Neuronal stem cell (in vitro differentiated cells): Measurements from ENCODE around the gene C11orf98.

Experiments
- DNase-seq: peaks from one replicate; pipeline ENCODE4 v3.0.0-alpha.2; 2013; ENCODE audit warnings: low spot score
- H2AFZ ChIP-seq: one replicate; pipeline ENCODE4 v1.6.1; 2013; ENCODE audit warnings: mild to moderate bottlenecking, low read length, inconsistent platforms
- H2AK5ac ChIP-seq: 2 replicates; pipeline ENCODE4 v1.6.1; 2013; ENCODE audit warnings: low read depth, mild to moderate bottlenecking, inconsistent platforms, low read length, moderate library complexity, mixed read lengths
- H2BK120ac ChIP-seq: 2 replicates; pipeline ENCODE4 v1.6.1; 2013; ENCODE audit warnings: low read depth, mild to moderate bottlenecking, inconsistent platforms, low read length, moderate library complexity, mixed read lengths
- H2BK12ac ChIP-seq: one replicate; pipeline ENCODE4 v1.6.1; 2013; ENCODE audit warnings: low read length, inconsistent platforms
- H2BK15ac ChIP-seq: 2 replicates; pipeline ENCODE4 v1.6.1; 2013; ENCODE audit warnings: mild to moderate bottlenecking, low read length, inconsistent platforms, mixed read lengths
- H2BK5ac ChIP-seq: one replicate; pipeline ENCODE4 v1.6.1; 2013; ENCODE audit warnings: inconsistent platforms, mild to moderate bottlenecking, low read length, moderate library complexity
- H3K14ac ChIP-seq: one replicate; pipeline ENCODE4 v1.6.1; 2013; ENCODE audit warnings: low read length, inconsistent platforms
- H3K18ac ChIP-seq: 2 replicates; pipeline ENCODE4 v1.6.1; 2013; ENCODE audit warnings: low read length, inconsistent platforms
- H3K23ac ChIP-seq: 2 replicates; pipeline ENCODE4 v1.6.1; 2013; ENCODE audit warnings: low read depth, mild to moderate bottlenecking, mixed read lengths, low read length, inconsistent platforms; ENCODE audit not compliant: poor library complexity
- H3K27ac ChIP-seq: replicated peaks from 3 replicates; pipeline ENCODE4 v1.5.1; 2013; ENCODE audit warnings: low read length, inconsistent platforms
- H3K27me3 ChIP-seq, 3 experiments: 2 replicates each; pipeline ENCODE4 v1.6.1; 2013; ENCODE audit warnings: low read length in 3 of 3, mild to moderate bottlenecking in 2 of 3, inconsistent platforms in 1 of 3, low read depth in 1 of 3, mixed read lengths in 1 of 3, moderate library complexity in 1 of 3; ENCODE audit not compliant: control insufficient read depth in 3 of 3, insufficient read depth in 3 of 3
- H3K36me3 ChIP-seq, 2 donors: replicated peaks in 1 of 2; 2 replicates each; pipeline ENCODE4 v1.6.1; 2013; ENCODE audit warnings: low read length in 2 of 2; ENCODE audit not compliant: control insufficient read depth in 2 of 2, insufficient read depth in 2 of 2
- H3K4ac ChIP-seq: 2 replicates; pipeline ENCODE4 v1.6.1; 2013; ENCODE audit warnings: inconsistent platforms, mild to moderate bottlenecking, low read length, moderate library complexity
- H3K4me1 ChIP-seq, 2 donors: 1 replicate in 1 of 2; 2 replicates in 1 of 2; pipeline ENCODE4 v1.6.1; 2013; ENCODE audit warnings: low read length in 2 of 2, low read depth in 1 of 2; ENCODE audit not compliant: control insufficient read depth in 2 of 2, insufficient read depth in 1 of 2
- H3K4me2 ChIP-seq: one replicate; pipeline ENCODE4 v1.6.1; 2013; ENCODE audit warnings: mild to moderate bottlenecking, low read length, inconsistent platforms; ENCODE audit not compliant: insufficient read depth, poor library complexity, severe bottlenecking
- H3K4me3 ChIP-seq, 2 donors: 2 replicates each; pipeline ENCODE4 v1.5.1; 2013; ENCODE audit warnings: low read length in 2 of 2, mild to moderate bottlenecking in 2 of 2, inconsistent platforms in 1 of 2, moderate library complexity in 1 of 2
- H3K79me1 ChIP-seq: one replicate; pipeline ENCODE4 v1.6.1; 2013; ENCODE audit warnings: low read depth, mild to moderate bottlenecking, inconsistent platforms, low read length, moderate library complexity
- H3K9ac ChIP-seq: one replicate; pipeline ENCODE4 v1.6.1; 2013; ENCODE audit warnings: mild to moderate bottlenecking, low read depth, low read length, inconsistent platforms; ENCODE audit not compliant: poor library complexity
- H3K9me3 ChIP-seq, 2 donors: replicated peaks in 1 of 2; 2 replicates each; pipeline versions ENCODE3 to v1.6.1; 2013; ENCODE audit warnings: low read length in 2 of 2, mild to moderate bottlenecking in 2 of 2, inconsistent platforms in 1 of 2, low read depth in 1 of 2, mixed read lengths in 1 of 2, moderate library complexity in 1 of 2; ENCODE audit not compliant: control insufficient read depth in 2 of 2, insufficient read depth in 1 of 2
- H4K8ac ChIP-seq: one replicate; pipeline ENCODE4 v1.6.1; 2013; ENCODE audit warnings: low read depth, mild to moderate bottlenecking, inconsistent platforms, low read length, moderate library complexity
- H4K91ac ChIP-seq: one replicate; pipeline ENCODE4 v1.6.1; 2013; ENCODE audit warnings: low read length, low read depth, mild to moderate bottlenecking, inconsistent platforms; ENCODE audit not compliant: poor library complexity
- WGBS, 2 donors: extraction: QIAGEN DNeasy Blood & Tissue Kit; methylation state at CpG; one replicate each; pipeline ENCODE4 v1.1.7; 2013; ENCODE audit warnings: missing lambda C conversion rate in 2 of 2, mixed read lengths in 1 of 2; ENCODE audit not compliant: insufficient read length in 2 of 2, insufficient replicate concordance in 1 of 2; ENCODE audit errors: extremely low coverage in 2 of 2; 5-methylcytosine and 5-hydroxymethylcytosine counted together

The C11orf98 gene

GRCh38 chr11:62707277-62707861 is 42.4 kb upstream of the C11orf98 start, which contains the start of the genes BSCL2 and GNG3:
Gene BSCL2 (minus strand): TSS chr11:62707424. CDS start chr11:62707195, 229 bp downstream.
Gene GNG3 (plus strand): TSS chr11:62707676. CDS start chr11:62708296, 620 bp downstream.
- peak; percentile 79 for DNase-seq
- peak within 1 kb of the TSS; percentile 18 for H2BK120ac ChIP-seq
- peak within 1 kb of the TSS; percentile 94 for H2BK5ac ChIP-seq

GRCh38 chr11:62706850-62707247 is 41.8 kb upstream of the C11orf98 start:
- no peak overlapping the region for H2BK15ac ChIP-seq
- peak overlapping the region; percentile 70 to 73 for H3K4me3 ChIP-seq
- H2BK12ac ChIP-seq: no peak overlapping the region
- H2AK5ac ChIP-seq: peak overlapping the region; percentile 88
- peak overlapping the region; percentile 90 for H3K23ac ChIP-seq
- no peak overlapping the region for H4K8ac ChIP-seq
- H3K14ac ChIP-seq: no peak overlapping the region
- peak overlapping the region; percentile 98 for H3K18ac ChIP-seq
- no peaks in the 10 kb centered on the region for H3K27me3 ChIP-seq
- H3K4ac ChIP-seq: no peak overlapping the region
- H3K79me1 ChIP-seq: no peaks in the 10 kb centered on the region
- H3K27ac ChIP-seq: peak overlapping the region; percentile 92
- H2BK5ac ChIP-seq: peak overlapping the region; percentile 94
- peak overlapping the region; percentile 94 for H3K4me2 ChIP-seq
- H3K9me3 ChIP-seq: no peaks in the 10 kb centered on the region
- H3K4me1 ChIP-seq: peaks cover 23 to 31% of the 10 kb centered on the region in 2 donors
- no peak overlapping the region for H4K91ac ChIP-seq
- peak overlapping the region; percentile 86 for H3K9ac ChIP-seq
- H2AFZ ChIP-seq: peak overlapping the region; percentile 77
- H3K36me3 ChIP-seq: peaks cover 12 to 57% of the 10 kb centered on the region in 2 donors
- no peak overlapping the region for H2BK120ac ChIP-seq
- DNase-seq: no peak
- no CpG with 5 or more reads among the region's 8 CpGs for WGBS, 2 donors

More at GRCh38 chr11:62707277-62707861, 42.4 kb upstream of the C11orf98 start, which contains the start of the genes BSCL2 and GNG3:
- H2AK5ac ChIP-seq: peak within 1 kb of the TSS; percentile 88
- peak within 1 kb of the TSS; percentile 98 for H3K18ac ChIP-seq
- peak within 1 kb of the TSS; percentile 90 for H3K23ac ChIP-seq
- peak within 1 kb of the TSS; percentile 70 to 73 for H3K4me3 ChIP-seq
- H3K4me2 ChIP-seq: peak within 1 kb of the TSS; percentile 94
- peak within 1 kb of the TSS; percentile 92 for H3K27ac ChIP-seq
- peak within 1 kb of the TSS; percentile 38 for H2BK15ac ChIP-seq
- no CpG with 5 or more reads among the region's 10 CpGs for WGBS, 2 donors
- no peak within 1 kb of the TSS for H4K91ac ChIP-seq
- H3K4me1 ChIP-seq: peaks cover 23 to 31% of the 10 kb centered on the region in 2 donors
- no peaks in the 10 kb centered on the region for H3K79me1 ChIP-seq
- H3K36me3 ChIP-seq: peaks cover 12 to 57% of the 10 kb centered on the region in 2 donors
- H3K9me3 ChIP-seq: no peaks in the 10 kb centered on the region
- H3K4ac ChIP-seq: peak within 1 kb of the TSS; percentile 97
- H4K8ac ChIP-seq: no peak within 1 kb of the TSS
- H2AFZ ChIP-seq: peak within 1 kb of the TSS; percentile 77
- H3K9ac ChIP-seq: peak within 1 kb of the TSS; percentile 86
- peak within 1 kb of the TSS; percentile 76 for H2BK12ac ChIP-seq
- H3K27me3 ChIP-seq: no peaks in the 10 kb centered on the region
- peak within 1 kb of the TSS; percentile 43 for H3K14ac ChIP-seq

- Histone ChIP-seq H3K4me2 (peak overlapping the region; percentile 94), H3K18ac (peak overlapping the region; percentile 98), H2AFZ (peak overlapping the region; percentile 88), H3K27ac (peak overlapping the region; percentile 92), H3K14ac (peak overlapping the region; percentile 43), H3K9ac (peak overlapping the region; percentile 89), H3K4ac (peak overlapping the region; percentile 97), H2AK5ac (peak overlapping the region; percentile 88), H2BK5ac (peak overlapping the region; percentile 94), H3K9me3 (no peaks in the 10 kb centered on the region), H2BK15ac (peak overlapping the region; percentile 38), H3K27me3 (no peaks in the 10 kb centered on the region), H3K4me3 (peak overlapping the region; percentile 70 to 91), H2BK12ac (peak overlapping the region; percentile 76), H3K4me1 (peaks cover 23 to 31% of the 10 kb centered on the region in 2 donors), H4K8ac (no peak overlapping the region), H3K23ac (peak overlapping the region; percentile 90), H3K79me1 (no peaks in the 10 kb centered on the region), H4K91ac (no peak overlapping the region), H2BK120ac (peak overlapping the region; percentile 18), H3K36me3 (peaks cover 10 to 57% of the 10 kb centered on the region in 2 donors)
- peak; percentile 94 for DNase-seq
- WGBS, 2 donors: no CpG with 5 or more reads among the region's 73 CpGs
These were observed 41.2 kb upstream of the C11orf98 start for GRCh38 chr11:62705880-62706849.
